Esophagus (tissue), 2 donors: ENCODE measurements around the gene CALN1. TPM values are rescaled to one million over a fixed set of nuclear protein-coding genes. Genes with fewer than 3 reads are reported as not detected.

Experiments
- H3K27ac ChIP-seq, 2 donors: one replicate each; pipeline ENCODE4 v1.5.1; 2013; ENCODE audit warnings: low read depth in 2 of 2, mild to moderate bottlenecking in 2 of 2, inconsistent platforms in 1 of 2, low read length in 1 of 2, moderate library complexity in 1 of 2
- H3K27me3 ChIP-seq, 2 donors: one replicate each; pipeline ENCODE4 v1.6.1; 2013; ENCODE audit warnings: low read length in 2 of 2, control low read depth in 1 of 2, mild to moderate bottlenecking in 1 of 2; ENCODE audit not compliant: insufficient read depth in 2 of 2, control insufficient read depth in 1 of 2
- H3K36me3 ChIP-seq, 2 donors: one replicate each; pipeline ENCODE4 v1.6.1; 2013; ENCODE audit warnings: low read length in 1 of 2; ENCODE audit not compliant: control insufficient read depth in 2 of 2, insufficient read depth in 2 of 2
- H3K4me1 ChIP-seq, 2 donors: one replicate each; pipeline ENCODE4 v1.6.1; 2013; ENCODE audit warnings: low read length in 1 of 2; ENCODE audit not compliant: control insufficient read depth in 2 of 2, insufficient read depth in 2 of 2
- H3K4me3 ChIP-seq, 2 donors: one replicate each; pipeline ENCODE4 v1.5.1; 2013; ENCODE audit warnings: low read length in 2 of 2, mild to moderate bottlenecking in 2 of 2, low read depth in 1 of 2, moderate library complexity in 1 of 2
- H3K9me3 ChIP-seq, 2 donors: one replicate each; pipeline ENCODE4 v1.6.1; 2013; ENCODE audit warnings: mild to moderate bottlenecking in 2 of 2, low read depth in 1 of 2, low read length in 1 of 2, moderate library complexity in 1 of 2; ENCODE audit not compliant: control insufficient read depth in 2 of 2, insufficient read depth in 1 of 2
- WGBS, 2 donors: extraction: QIAGEN DNeasy Blood & Tissue Kit; methylation state at CpG; one replicate each; pipeline ENCODE4 v1.1.7; 2013; 5-methylcytosine and 5-hydroxymethylcytosine counted together
- polyA plus RNA-seq, 2 donors: library from polyadenylated mRNA; stranded (reverse); fragments of 200-250 nt; gene quantifications; one replicate each; pipeline ENCODE4 v1.2.3, GENCODE V29; 2013
- donor health status: healthy with polysubstance abuse.
- donor health status: Bipolar disorder and iron deficiency.

The CALN1 gene
- polyA plus RNA-seq, 2 donors, result 0.01 to 0.12 TPM

DNA sequence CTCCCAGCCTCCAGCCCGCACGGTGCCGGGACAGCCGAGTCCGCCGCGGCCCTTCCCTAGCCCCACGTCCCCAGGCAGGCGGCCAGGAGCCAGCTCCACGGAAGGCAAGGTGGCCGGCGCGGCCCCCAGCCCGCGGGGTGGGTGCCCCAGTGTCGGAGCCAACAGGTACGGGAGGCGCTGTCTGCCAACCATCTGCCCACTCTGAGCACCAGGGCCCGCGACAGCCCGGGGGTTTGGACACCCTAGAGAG is 75.8 kb downstream of the CALN1 start:
- Histone ChIP-seq H3K27ac (no peak overlapping the region), H3K27me3 (peaks cover 6% of the 10 kb centered on the region in 2 donors), H3K4me1 (peaks cover 7% of the 10 kb centered on the region in 2 donors), H3K9me3 (no peaks in the 10 kb centered on the region), H3K4me3 (peak overlapping the region; percentile 26 to 27), H3K36me3 (no peaks in the 10 kb centered on the region)
- WGBS, 2 donors, result 1% methylated on average over 21 of the region's 21 CpGs

DNA sequence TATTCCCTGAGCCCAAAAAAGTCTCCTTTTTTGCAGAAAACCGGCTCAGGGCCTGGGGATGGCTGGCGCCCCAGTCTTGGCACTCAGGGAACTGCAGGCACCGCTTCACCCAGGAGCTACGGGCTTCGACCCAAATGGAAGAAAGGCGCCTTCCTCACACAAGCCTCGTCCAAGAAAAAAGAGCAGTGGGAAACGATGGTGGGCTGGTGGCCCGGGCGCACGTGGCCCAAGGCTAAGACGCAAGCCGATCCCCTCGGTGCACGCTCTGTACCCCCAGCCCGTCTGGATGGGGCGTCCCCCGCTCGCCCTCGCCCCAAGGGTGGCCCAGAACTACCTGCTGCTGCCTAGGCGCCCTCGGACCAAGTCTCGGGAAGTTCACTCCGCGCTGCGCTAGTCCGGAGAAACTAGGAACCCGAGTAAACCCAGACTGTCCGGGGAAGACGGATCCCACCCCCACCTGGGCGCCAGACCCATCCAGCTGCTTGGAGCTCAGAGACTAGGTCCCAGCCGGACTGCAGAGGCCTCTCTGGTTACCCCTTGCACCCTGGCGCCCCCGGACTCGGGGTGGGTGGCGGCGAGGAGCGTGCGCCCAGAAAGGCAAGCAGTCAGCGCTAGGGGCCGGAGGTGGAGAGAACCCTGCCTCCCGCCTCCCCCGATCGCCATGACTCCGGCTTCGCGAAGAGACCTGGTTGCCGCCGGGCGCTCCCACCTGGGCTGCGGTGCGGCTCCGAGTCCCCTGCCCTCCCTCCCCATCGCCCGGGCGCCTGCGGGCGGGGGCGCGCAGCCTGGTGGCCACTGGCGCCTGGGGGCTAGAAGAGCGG is 76.4 kb downstream of the CALN1 start:
- Histone ChIP-seq H3K4me1 (peaks cover 7% of the 10 kb centered on the region in 2 donors), H3K36me3 (no peaks in the 10 kb centered on the region), H3K4me3 (peak overlapping the region; percentile 26 to 27), H3K27me3 (peaks cover 6% of the 10 kb centered on the region in 2 donors), H3K9me3 (no peaks in the 10 kb centered on the region), H3K27ac (no peak overlapping the region)
- 3% methylated on average over 45 to 62 of the region's 62 CpGs for WGBS, 2 donors

DNA sequence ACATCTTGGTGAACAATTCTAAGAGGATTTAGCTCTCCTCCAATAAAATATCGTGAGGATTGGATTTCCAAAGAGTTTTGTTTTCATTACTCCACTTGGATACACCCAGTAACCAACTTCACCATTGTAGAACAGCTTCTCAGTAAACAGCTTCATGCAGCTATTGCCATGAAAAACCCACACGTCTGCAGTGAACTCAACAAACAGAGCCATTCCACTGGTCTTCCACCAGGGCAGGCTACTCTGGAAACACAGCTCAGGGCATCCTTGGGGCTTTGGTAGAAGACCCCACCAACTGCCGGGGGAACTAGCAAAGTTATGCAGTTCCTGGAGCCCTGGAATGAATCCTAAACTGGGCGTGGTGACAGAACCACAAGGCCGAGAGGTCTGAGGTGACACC is 77.4 kb downstream of the CALN1 start:
- Histone ChIP-seq H3K9me3 (no peaks in the 10 kb centered on the region), H3K27ac (no peak overlapping the region), H3K4me3 (no peak overlapping the region), H3K36me3 (no peaks in the 10 kb centered on the region), H3K27me3 (peaks cover 6% of the 10 kb centered on the region in 2 donors), H3K4me1 (peaks cover 7% of the 10 kb centered on the region in 2 donors)
- 69 to 70% methylated on average over 5 of the region's 5 CpGs for WGBS, 2 donors

DNA sequence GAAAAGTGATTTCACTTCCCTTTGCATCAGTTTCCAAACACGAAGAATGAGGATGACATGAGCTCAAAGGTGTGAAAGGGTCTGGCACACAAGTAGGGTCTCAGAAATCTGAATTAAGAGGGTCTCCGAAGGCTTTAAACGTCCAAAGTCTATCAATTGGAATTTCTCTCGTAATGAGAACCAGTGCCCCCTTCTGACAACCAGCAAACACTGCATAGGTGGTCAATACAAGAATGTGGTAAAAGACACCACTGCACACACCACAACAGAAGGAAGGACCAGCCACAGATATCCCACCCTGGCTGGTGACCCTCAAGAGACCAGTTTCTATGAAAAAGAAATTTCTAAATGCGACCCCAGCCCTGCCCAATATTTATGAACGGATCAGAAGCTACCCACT is 78.1 kb downstream of the CALN1 start:
- Histone ChIP-seq H3K4me3 (no peak overlapping the region), H3K27ac (no peak overlapping the region), H3K9me3 (no peaks in the 10 kb centered on the region), H3K4me1 (peaks cover 7% of the 10 kb centered on the region in 2 donors), H3K27me3 (peaks cover 6% of the 10 kb centered on the region in 2 donors), H3K36me3 (no peaks in the 10 kb centered on the region)
- 49 to 56% methylated on average over 6 of the region's 6 CpGs for WGBS, 2 donors

DNA sequence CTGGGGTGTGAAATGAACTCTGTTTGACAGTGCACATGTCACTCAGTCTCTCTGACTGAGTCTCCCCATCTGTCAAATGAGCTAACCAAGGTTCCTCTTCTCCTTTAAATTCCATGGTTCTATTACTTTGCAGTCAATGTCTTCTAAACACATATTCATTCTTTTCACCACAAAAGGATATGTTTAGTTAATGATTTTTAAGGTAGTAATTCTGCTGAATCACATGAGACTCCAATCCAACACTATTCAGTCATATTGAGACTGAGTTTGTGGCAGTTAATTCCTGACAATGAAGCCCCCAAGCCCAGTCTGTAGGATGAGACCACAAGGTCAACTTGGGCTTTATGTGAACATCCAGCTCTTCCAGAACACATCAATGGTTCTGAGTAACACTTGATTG is 85.3 kb downstream of the CALN1 start:
- Histone ChIP-seq H3K4me1 (no peaks in the 10 kb centered on the region), H3K9me3 (no peaks in the 10 kb centered on the region), H3K36me3 (no peaks in the 10 kb centered on the region), H3K27me3 (no peaks in the 10 kb centered on the region), H3K4me3 (no peak overlapping the region), H3K27ac (no peak overlapping the region)

DNA sequence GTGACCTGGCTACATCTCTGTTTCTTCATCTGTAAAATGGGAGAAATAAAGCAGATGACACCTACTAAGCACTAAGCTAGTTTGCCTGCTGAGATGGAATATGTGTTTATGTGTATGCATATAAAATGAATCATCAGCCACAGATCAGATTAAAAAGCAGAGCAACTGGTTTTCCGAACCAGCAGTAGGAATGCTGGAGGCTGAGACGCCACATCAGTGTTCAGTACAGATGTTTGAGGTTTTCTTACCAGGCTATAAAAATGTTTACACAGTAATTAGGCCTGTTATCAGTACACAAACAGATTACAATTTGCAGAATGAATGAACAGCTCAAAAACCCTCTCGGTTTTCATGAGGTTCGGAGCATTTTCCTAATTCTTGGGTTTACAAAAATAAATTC is 85.8 kb downstream of the CALN1 start:
- Histone ChIP-seq H3K27ac (no peak overlapping the region), H3K27me3 (no peaks in the 10 kb centered on the region), H3K36me3 (no peaks in the 10 kb centered on the region), H3K4me3 (no peak overlapping the region), H3K4me1 (no peaks in the 10 kb centered on the region), H3K9me3 (no peaks in the 10 kb centered on the region)
- 43 to 48% methylated on average over 4 of the region's 4 CpGs for WGBS, 2 donors

DNA sequence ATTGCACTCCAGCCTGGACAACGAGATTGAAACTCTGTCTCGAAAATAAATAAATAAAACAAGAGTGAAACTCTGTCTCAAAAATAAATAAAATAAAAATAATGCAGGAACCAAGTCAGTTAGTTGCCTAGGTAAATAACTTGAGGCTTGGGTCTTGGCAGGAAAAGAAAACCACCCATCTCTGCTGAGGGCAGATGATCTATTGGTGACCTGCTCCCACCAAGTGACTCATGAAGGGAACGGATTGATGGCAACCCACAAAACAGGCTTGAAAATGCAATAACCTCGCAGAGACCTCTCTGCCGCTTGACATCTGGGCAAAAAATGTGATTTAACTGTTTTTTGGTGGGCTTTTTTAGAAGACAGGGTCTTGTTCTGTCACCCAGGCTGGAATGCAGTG is 86.6 kb downstream of the CALN1 start:
- Histone ChIP-seq H3K36me3 (no peaks in the 10 kb centered on the region), H3K9me3 (no peaks in the 10 kb centered on the region), H3K4me3 (no peak overlapping the region), H3K27ac (no peak overlapping the region), H3K4me1 (no peaks in the 10 kb centered on the region), H3K27me3 (no peaks in the 10 kb centered on the region)
- WGBS, 2 donors, result 73 to 75% methylated on average over 5 of the region's 5 CpGs

DNA sequence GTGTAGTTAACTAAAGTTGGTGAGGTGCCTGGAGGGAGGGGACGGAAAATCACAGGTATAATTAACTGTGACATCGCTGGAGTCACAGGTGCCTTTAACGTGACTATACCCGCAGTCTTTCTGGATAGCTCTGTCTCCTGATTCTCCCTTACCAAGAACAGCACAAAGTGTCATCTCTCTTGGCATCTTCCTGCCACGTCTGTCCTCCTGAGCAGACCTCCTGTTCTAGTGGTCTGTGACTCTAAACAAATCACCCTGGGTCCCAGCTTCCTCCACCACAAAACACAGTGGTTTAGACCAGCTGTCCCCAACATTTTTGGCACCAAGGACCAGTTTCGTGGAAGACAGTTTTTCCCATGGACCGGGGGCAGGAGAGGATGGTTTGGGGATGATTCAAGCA is 90.5 kb downstream of the CALN1 start:
- Histone ChIP-seq H3K4me3 (no peak overlapping the region), H3K36me3 (no peaks in the 10 kb centered on the region), H3K9me3 (no peaks in the 10 kb centered on the region), H3K4me1 (no peaks in the 10 kb centered on the region), H3K27me3 (no peaks in the 10 kb centered on the region), H3K27ac (no peak overlapping the region)
- 59 to 67% methylated on average over 7 of the region's 7 CpGs for whole genome bisulfite sequencing, 2 donors

DNA sequence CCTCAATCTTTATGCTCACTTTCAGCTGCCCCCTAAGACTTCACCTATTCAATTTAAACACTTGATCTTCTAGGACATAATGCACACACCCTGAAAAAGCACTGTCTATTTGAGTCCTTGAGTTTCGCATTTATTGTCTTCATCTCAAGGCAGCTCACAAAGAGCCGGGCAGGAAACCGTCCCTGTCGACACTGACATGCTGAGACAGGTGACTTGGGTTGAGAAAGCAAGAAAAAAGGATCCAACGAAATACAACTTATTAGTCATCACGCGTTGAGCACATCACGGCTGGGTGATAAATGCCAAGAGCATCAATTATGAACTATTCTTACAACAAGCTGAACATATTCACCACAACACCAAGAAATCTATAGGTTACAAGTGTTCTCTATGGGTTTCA is 91.1 kb downstream of the CALN1 start:
- H3K9me3 ChIP-seq, result no peaks in the 10 kb centered on the region
- 50 to 68% methylated on average over 8 of the region's 8 CpGs for WGBS, 2 donors
- H3K27ac ChIP-seq, result no peak overlapping the region
- no peaks in the 10 kb centered on the region for H3K36me3 ChIP-seq
- H3K4me1 ChIP-seq, result no peaks in the 10 kb centered on the region
- H3K27me3 ChIP-seq, result no peaks in the 10 kb centered on the region
- no peak overlapping the region for H3K4me3 ChIP-seq

DNA sequence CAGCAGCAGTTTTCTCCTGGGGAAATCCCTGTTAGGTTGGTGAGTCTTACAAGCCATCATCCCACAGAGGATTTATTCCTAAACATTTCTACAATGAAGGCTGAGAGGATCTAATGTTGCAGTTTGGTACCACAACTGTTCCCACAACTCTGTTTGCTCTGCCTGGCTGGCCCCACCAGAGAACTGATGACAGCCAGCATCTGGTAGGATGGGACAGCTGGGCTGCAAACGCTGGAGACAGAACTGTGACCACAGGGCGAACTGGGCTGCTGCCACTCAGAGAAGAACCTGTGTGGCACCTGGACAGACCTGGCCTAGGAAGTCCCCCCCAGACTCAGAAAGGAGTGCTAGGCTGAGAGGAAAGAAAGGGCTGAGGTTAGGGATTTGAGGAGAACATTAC is 94.8 kb downstream of the CALN1 start:
- H3K36me3 ChIP-seq, result no peaks in the 10 kb centered on the region
- WGBS, 2 donors, result 49 to 61% methylated on average over 2 of the region's 2 CpGs
- no peaks in the 10 kb centered on the region for H3K27me3 ChIP-seq
- no peak overlapping the region for H3K27ac ChIP-seq
- H3K9me3 ChIP-seq, result no peaks in the 10 kb centered on the region
- H3K4me3 ChIP-seq, result no peak overlapping the region
- H3K4me1 ChIP-seq, result no peaks in the 10 kb centered on the region
